Endothelial cell (in vitro differentiated cells): ENCODE data around the gene CPN1. TPM values are rescaled to one million over a fixed set of nuclear protein-coding genes. Genes with fewer than 3 reads are reported as not detected.

ENCODE experiments used
- DNase-seq: peaks from one replicate; pipeline ENCODE4 v3.0.0; 2021; ENCODE audit warnings: low spot score
- H3K27ac Mint-ChIP-seq: one replicate; pipeline ENCODE4 v1.8.0; 2021; ENCODE audit warnings: mixed read lengths, inconsistent platforms; ENCODE audit not compliant: unreplicated experiment
- H3K27me3 Mint-ChIP-seq: one replicate; pipeline ENCODE4 v1.8.0; 2021; ENCODE audit warnings: mild to moderate bottlenecking, moderate library complexity, mixed read lengths, inconsistent platforms; ENCODE audit not compliant: unreplicated experiment
- H3K36me3 Mint-ChIP-seq: one replicate; pipeline ENCODE4 v1.8.0; 2021; ENCODE audit warnings: mild to moderate bottlenecking, low read depth, mixed read lengths, inconsistent platforms; ENCODE audit not compliant: unreplicated experiment
- H3K4me1 Mint-ChIP-seq: one replicate; pipeline ENCODE4 v1.8.0; 2021; ENCODE audit warnings: mild to moderate bottlenecking, mixed read lengths, inconsistent platforms; ENCODE audit not compliant: unreplicated experiment
- H3K4me3 Mint-ChIP-seq: one replicate; pipeline ENCODE4 v1.8.0; 2021; ENCODE audit warnings: mild to moderate bottlenecking, mixed read lengths, inconsistent platforms; ENCODE audit not compliant: unreplicated experiment
- H3K9me3 Mint-ChIP-seq: one replicate; pipeline ENCODE4 v1.8.0; 2021; ENCODE audit warnings: mixed read lengths, inconsistent platforms; ENCODE audit not compliant: unreplicated experiment
- total RNA-seq: library from RNA; stranded (reverse); fragmentation: NEBNext Ultra II Directional; extraction: Animal tissue kit (Norgen Biotek cat#: 25700); gene quantifications from one replicate; pipeline ENCODE4 v1.2.1, GENCODE V29; 2021; ENCODE audit not compliant: unreplicated experiment
- TF ChIP-seq, protein P1 (sequence below): fragments of 200-600 bp; sonication (generic); IDR thresholded peaks from one replicate; pipeline ENCODE4 v1.5.0; 2021; ENCODE audit warnings: antibody characterized with exemption; ENCODE audit not compliant: unreplicated experiment

CPN1 gene
- total RNA-seq, 1 donor from 2014 or later, result not detected

DNA sequence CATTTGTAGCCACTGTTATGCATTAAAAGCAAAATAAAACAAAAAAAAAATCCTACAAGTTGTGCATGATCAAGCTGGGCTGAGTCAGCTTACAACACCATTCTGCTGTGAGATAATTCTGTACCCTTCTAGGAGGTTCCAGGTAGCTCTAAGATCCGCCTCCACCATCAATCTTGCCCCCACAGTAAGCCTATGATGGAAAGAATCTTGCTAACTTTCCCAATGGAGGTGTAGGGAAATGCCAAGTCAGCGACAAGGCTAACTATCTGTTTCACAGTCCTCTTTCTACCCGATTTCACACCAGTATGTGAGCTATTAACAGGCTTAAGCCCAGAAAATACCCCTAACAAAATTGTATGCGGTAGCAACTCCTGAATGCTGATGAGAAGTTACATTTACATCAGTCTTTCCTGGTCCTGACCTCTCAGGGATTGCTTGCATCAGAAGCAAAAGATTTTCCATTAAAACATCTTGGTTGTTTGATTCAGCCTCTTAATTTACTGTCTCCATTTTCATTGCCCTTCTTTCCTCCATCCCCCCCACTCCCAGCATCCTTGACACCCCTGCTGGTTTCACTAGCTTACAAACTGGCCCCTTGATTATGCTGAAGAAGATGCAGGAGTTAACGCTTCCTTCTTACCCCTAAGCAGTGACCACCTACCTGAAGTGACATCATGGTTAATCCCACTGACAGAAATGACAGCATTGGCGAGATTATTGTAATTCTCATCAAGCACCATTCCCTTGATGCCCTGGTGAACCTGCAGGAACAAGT, 27.8 kb downstream of the CPN1 start:
- H3K27ac Mint-ChIP-seq, result no peak overlapping the region
- no peaks in the 10 kb centered on the region for H3K9me3 Mint-ChIP-seq
- no peak overlapping the region for H3K4me3 Mint-ChIP-seq
- TF ChIP-seq, protein P1, sequence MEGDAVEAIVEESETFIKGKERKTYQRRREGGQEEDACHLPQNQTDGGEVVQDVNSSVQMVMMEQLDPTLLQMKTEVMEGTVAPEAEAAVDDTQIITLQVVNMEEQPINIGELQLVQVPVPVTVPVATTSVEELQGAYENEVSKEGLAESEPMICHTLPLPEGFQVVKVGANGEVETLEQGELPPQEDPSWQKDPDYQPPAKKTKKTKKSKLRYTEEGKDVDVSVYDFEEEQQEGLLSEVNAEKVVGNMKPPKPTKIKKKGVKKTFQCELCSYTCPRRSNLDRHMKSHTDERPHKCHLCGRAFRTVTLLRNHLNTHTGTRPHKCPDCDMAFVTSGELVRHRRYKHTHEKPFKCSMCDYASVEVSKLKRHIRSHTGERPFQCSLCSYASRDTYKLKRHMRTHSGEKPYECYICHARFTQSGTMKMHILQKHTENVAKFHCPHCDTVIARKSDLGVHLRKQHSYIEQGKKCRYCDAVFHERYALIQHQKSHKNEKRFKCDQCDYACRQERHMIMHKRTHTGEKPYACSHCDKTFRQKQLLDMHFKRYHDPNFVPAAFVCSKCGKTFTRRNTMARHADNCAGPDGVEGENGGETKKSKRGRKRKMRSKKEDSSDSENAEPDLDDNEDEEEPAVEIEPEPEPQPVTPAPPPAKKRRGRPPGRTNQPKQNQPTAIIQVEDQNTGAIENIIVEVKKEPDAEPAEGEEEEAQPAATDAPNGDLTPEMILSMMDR, result no peak
- no peak for DNase-seq
- no peaks in the 10 kb centered on the region for H3K36me3 Mint-ChIP-seq
- no peaks in the 10 kb centered on the region for H3K4me1 Mint-ChIP-seq
- H3K27me3 Mint-ChIP-seq, result peaks cover 1% of the 10 kb centered on the region

DNA sequence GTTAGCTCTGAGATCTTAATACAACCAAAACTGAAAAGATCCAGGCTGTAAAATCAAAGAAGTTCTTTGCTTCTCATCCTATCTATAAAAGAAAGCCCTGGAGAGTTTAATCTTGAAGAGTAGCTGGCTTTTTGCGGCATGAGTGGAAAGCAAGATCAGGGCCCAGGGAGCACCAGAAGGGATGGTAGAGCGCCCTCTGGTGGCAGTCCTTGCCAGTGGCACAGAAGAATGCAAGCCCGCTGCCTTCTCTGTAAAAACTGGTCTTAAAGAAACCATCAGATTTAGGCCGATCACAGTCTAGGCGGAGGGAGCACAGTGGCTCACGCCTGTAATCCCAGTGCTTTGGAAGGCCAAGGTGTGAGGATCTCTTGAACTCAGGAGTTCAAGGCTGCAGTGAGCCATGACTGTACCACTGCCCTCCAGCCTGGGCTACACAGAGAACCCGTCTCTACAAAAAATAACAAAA, 35.6 kb downstream of the CPN1 start:
- Mint-ChIP-seq H3K4me1 (peaks cover 19% of the 10 kb centered on the region), H3K36me3 (no peaks in the 10 kb centered on the region), H3K27me3 (peaks cover 2% of the 10 kb centered on the region), H3K27ac (no peak overlapping the region), H3K4me3 (no peak overlapping the region), H3K9me3 (no peaks in the 10 kb centered on the region)
- DNase-seq, result peak; percentile 92
- TF ChIP-seq, protein P1, result peak; percentile 97

GRCh38 chr10:100045592-100045991, 36.1 kb downstream of the CPN1 start:
- no peak overlapping the region for H3K27ac Mint-ChIP-seq
- H3K27me3 Mint-ChIP-seq, result peaks cover 2% of the 10 kb centered on the region
- H3K36me3 Mint-ChIP-seq, result no peaks in the 10 kb centered on the region
- H3K9me3 Mint-ChIP-seq, result no peaks in the 10 kb centered on the region
- no peak overlapping the region for H3K4me3 Mint-ChIP-seq
- peaks cover 19% of the 10 kb centered on the region for H3K4me1 Mint-ChIP-seq
- TF ChIP-seq, protein P1, result no peak
- DNase-seq, result no peak

DNA sequence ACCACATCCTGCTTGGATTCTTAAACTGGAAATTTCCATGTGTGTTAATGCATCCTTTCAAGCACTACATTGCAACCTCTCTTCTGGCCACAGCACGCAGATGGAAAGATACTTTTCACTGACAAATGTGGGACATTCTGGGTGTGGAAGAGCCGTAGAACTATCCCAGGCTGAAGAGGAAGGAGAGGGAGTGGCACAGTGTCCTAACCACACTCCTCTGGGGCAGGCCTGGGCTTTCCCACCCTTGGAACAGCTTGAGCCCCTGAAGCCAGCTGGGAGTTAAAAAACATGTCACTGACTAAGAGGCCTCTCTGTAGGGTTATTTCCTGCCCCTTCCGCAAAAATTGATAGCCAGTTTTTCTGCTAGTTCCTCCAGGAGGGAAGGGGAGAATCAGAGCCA, 37.9 kb downstream of the CPN1 start:
- Mint-ChIP-seq H3K4me1 (peaks cover 22% of the 10 kb centered on the region), H3K27me3 (peaks cover 1% of the 10 kb centered on the region), H3K27ac (no peak overlapping the region), H3K4me3 (no peak overlapping the region), H3K36me3 (no peaks in the 10 kb centered on the region), H3K9me3 (no peaks in the 10 kb centered on the region)
- DNase-seq, result no peak
- TF ChIP-seq, protein P1, result no peak

- H3K27ac Mint-ChIP-seq, result no peak overlapping the region
- H3K4me1 Mint-ChIP-seq, result peaks cover 26% of the 10 kb centered on the region
- H3K27me3 Mint-ChIP-seq, result peaks cover 1% of the 10 kb centered on the region
- no peaks in the 10 kb centered on the region for H3K9me3 Mint-ChIP-seq
- no peaks in the 10 kb centered on the region for H3K36me3 Mint-ChIP-seq
- no peak for DNase-seq
- TF ChIP-seq, protein P1, result no peak
- no peak overlapping the region for H3K4me3 Mint-ChIP-seq
These were observed 38.3 kb downstream of the CPN1 start for GRCh38 chr10:100043344-100043743.
